Ishikawa (cell line): ENCODE results near the gene ARSA.

Source experiments
- CREB1 ChIP-seq: IDR thresholded peaks from 2 replicates; pipeline ENCODE4 v1.6.1; 2012; ENCODE audit warnings: low read depth
- TAF1 ChIP-seq: IDR thresholded peaks from 2 replicates; pipeline ENCODE4 v1.6.1; 2012; ENCODE audit warnings: low read depth, mild to moderate bottlenecking
- TEAD4 ChIP-seq: IDR thresholded peaks from 2 replicates; pipeline ENCODE4 v1.6.1; 2012
- YY1 ChIP-seq: IDR thresholded peaks from 2 replicates; pipeline ENCODE4 v1.6.1; 2012; ENCODE audit warnings: low read depth
- TF ChIP-seq, protein P1 (sequence below): IDR thresholded peaks from 2 replicates; pipeline ENCODE4 v1.6.1; 2012

GRCh38 chr22:50665212-50665611, 37.3 kb upstream of the ARSA start:
- TF ChIP-seq CREB1 (no peak), TAF1 (no peak), YY1 (no peak), TEAD4 (no peak)
- TF ChIP-seq, protein P1, sequence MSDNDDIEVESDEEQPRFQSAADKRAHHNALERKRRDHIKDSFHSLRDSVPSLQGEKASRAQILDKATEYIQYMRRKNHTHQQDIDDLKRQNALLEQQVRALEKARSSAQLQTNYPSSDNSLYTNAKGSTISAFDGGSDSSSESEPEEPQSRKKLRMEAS: no peak
